ENCODE measurements around the gene CDK17.
"Not testable (repeated sequence)": the region's sequence is repeated elsewhere in the genome, so short reads cannot be mapped to it uniquely, and the experiment has no call there.

CDK17 gene
- total RNA-seq, result 255 to 317 reads per million in 2 donors

DNA sequence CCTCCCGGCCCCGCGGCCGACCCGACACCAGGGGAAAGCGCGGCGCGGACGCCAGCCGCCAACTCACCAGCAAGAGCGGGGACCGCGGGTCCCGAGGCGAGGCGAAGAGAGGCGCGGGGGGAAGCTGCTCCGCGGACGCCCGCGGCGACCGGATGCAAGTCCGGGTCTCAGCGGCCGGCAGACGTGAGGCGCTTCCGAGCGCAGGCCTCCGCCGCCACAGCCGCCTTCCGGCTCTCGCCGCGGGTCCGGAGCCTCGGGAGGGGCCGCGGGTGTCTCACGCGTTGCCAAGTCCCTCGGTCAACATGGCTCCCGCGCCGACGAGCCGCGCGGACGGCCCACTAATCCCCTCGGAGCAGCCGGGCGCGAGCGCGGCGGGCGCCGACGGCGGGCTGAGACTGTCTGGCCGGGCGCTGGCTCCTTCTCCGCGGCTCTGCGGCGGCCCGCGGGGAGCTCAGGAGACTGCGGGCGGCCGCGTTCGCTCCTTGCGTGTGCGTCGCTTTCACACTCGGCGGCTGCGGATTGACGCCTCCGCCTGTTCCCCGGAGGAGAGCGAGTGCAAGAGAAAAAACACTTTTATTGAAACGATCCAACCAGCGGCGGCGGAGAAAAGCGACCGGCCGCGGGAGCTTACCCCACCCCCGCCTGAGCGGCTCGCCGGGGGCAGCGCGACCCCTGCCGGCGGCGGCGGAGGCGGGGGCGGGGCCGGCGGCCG is at the start of gene CDK17:
TSS of gene CDK17 (minus strand) at position 521 of the 712 bp plus-strand sequence. CDS start 65,603 bp downstream, outside the sequence.
- DNase-seq, result peak; percentile 85

DNA sequence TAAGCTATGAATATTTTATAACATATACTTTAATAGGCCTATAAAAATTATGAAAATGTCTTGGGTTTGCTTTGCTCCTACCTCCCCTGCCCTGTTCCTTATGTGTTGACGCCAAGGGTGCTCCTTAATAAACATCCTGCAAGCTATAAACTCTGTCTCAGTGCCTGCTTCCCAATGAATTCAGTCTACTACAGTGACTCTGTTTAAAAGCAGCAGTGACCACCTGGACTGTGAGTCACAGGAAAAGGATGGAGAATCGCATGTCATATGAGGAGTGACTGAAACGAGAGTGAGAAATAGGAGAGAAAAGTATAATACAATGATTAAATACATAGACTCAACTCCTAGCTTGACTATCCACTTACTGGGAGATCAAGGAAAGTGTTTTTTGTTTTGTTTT is 48.1 kb upstream of the CDK17 start:
- no peak for DNase-seq

GRCh38 chr12:96447256-96447655 is 47.0 kb upstream of the CDK17 start:
- no peak for DNase-seq

- no peak for DNase-seq
Measured at GRCh38 chr12:96445691-96446583, 45.7 kb upstream of the CDK17 start.

- DNase-seq, result no peak
Measured at GRCh38 chr12:96444399-96444798, 44.2 kb upstream of the CDK17 start.

DNA sequence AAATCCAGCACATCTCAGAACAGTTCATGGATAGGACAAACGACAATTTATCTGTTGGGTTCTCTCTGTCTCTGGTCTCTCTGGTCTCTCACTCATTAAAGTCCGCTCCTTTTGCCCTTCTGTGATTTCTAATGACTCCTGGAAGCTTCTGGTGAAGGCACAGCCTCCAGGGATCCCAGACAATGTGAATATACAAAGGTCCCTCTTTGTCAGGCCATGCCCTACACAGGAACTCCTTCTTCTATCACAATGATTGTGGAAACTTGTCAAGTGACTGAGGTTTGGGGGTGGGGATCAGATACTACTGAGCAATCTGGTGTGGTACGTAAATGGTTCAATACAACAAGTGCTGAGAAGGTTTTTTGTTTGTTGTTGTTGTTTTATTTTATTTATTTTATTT is 42.7 kb upstream of the CDK17 start:
- no peak for DNase-seq

DNA sequence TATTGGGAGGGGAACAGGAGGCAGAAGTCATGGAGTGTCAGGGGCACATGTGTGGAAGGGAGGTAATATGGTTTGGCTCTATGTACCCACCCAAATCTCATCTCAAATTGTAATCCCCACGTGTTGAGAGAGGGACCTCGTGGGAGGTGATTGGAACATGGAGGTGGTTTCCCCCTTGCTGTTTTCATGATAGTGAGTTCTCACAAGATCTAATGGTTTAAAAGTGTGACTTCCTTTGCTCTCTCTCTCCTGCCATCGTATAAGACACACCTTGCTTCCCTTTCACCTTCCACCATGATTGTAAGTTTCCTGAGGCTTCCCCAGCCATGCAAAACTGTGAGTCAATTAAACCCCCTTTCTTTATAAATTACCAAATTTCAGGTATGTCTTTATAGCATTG is 41.6 kb upstream of the CDK17 start:
- DNase-seq, result no peak

DNA sequence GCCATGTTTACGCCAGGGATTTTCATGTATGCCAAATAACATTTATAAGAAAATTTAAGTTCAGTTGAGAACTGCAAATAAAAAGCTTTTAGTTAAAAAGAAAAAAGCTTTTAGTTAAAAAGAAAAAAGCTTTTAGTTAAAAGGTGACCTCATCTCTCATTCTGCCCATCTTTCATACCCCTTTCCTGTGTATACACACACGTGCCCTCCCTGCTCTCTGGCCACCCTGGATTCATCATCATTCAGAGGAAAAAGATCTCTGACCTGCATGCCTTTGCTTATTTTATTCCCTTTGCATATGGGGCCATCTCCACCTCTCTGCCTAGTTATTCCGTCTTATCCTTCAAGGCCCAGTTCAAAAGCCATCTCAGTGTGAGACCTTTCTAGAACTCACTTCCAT is 38.1 kb upstream of the CDK17 start:
- DNase-seq, result no peak

DNA sequence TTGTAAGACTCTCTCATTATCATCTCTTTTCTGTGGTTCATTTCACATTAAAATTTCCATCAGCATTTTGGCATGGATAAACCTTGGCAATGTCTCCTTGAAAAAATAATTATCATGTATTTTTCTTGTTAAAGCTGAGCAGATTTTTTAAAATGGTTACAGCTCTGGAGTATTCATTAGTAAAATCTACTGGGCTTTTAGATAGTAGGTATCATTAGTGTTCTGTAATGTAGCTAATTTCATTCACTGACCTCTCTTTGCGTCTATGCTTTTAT is 36.9 kb upstream of the CDK17 start:
- DNase-seq, result no peak

DNA sequence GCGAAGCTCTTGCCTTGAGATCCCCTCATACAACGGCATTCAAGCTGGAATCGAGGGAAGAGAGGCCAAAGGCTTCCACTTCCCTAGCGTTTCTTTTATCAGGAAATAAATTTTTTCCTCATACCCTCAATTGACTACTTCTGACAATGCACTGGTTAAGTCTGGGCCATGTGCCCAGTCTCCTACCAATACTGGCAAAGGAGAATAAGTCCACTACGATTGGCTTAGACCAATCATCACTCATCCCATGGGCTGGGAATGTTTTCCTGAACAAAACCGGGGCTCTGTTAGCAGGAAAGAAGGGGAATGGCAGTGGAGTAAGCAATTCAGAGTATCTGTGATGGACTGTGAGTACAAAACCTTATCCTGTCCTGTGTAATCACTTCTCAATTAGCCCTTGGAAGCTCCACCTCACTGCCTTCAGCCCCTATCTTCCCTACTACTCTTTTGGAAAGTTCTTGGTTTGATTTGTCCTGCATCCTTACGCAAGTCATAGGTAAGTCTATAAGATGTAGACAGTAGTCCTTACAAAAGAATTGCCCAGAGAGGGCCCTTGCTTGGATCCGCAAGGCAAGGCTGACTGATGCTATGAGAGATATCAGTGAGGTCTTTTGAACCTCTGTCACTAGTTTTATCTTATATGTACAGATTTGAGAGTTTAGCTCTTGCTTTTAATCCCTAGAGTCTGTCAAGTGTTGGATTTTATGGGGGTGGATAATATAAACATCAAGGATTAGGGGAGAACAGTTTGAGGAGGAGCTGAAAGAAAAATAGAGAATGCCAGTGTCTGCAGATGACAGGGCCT is 36.3 kb upstream of the CDK17 start:
- no peak for DNase-seq

DNA sequence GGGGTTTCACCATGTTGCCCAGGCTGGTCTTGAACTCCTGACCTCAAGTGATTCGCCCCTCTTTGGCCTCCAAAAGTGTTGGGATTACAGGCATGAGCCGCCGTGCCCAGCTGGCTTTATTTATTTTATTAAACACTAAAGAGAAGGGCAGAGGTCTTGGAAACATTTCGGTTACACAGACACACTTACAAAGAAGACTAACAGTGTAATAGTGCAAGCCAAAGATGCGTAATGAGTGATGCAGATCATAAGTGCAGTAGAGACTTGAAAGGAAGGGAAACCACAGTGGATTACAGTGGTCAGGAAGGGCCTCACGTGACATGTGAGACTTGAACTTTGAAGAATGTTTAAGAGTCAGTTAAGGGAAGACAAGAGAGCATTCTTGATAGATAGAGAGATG is 33.9 kb upstream of the CDK17 start:
- no peak for DNase-seq

DNA sequence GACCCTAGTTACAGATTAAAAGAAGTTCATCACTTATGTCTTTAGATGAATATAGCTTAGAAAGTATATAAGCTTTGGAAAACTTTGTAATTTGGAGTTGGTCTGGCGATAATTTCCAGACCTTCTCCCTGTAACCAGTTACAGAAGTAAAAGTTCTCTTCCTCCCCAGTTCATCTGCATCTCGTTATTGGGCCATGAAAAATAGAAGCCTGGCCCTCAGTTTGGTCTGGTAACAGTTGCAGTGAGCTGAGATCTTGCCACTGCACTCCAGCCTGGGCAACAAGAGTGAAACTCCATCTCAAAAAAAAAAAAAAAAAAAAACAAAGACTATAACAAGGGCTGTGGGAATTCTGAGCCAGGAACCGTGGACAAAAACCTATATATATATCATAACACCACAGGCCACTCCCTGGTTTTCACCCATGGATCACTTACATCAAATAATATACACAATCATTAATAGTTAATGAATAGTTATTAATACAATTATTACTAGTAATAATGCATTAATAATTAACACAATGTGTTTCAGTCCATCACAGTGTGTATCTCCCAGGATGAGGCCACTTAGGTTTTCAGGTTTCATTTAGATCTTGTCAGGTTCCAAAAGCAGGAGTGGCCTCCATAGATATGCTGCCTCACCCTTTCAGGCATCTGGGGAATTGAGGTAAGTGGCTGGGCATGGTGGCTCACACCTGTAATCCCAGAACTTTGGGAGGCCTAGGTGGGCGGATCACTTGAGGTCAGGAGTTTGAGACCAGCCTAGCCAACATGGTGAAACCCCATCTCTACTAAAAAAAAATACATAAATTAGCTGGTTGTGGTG is 32.5 kb upstream of the CDK17 start:
- not testable (repeated sequence) for DNase-seq

GRCh38 chr12:96431067-96431466 is 30.8 kb upstream of the CDK17 start:
- no peak for DNase-seq

DNA sequence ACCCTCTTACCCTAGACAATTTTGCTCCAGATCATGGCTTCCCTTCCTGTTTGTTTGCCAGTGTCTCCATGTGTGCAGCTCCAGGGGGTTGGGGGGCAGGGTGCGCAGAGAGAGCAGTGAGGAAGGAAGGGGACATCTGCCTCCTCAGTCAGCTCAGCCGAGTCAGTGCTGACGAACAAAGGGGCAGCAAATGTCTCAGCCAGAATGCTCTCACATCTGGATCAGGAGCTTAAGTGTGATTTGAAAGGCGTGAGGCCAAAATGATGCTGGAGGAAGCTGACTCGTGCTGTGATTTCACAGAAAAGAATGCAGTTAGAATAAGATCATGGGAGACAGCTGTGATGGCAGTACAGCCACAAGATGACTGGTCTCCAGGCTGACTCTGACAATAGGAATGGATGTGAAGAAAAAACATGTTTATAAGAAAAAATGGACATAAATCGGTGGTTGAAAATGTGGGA is 27.1 kb upstream of the CDK17 start:
- DNase-seq, result no peak

- DNase-seq, result no peak
Measured at GRCh38 chr12:96425951-96426350, 25.7 kb upstream of the CDK17 start.

DNA sequence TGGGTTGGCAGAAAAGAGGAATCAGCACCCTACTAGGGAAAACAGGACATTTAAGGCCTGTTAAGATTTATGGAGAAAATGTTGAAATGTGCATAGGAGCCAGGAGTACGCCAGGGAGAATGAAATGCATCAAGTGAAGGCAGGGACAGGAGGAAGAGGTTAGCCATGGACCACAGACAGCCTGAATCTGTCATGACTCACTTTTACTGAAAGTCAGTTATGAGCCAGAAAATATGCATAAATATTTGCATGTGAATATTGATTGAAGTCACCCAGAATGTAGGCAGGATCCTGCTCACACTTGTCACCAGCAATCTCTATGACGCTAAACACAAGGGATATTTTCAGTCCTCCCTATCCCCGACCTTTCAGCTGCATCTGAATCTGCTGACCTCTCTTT is 25.1 kb upstream of the CDK17 start:
- DNase-seq, result no peak

GRCh38 chr12:96424601-96425000 is 24.4 kb upstream of the CDK17 start:
- no peak for DNase-seq

GRCh38 chr12:96422192-96422591 is 22.0 kb upstream of the CDK17 start:
- no peak for DNase-seq

- no peak for DNase-seq
Measured at GRCh38 chr12:96421014-96421413, 20.8 kb upstream of the CDK17 start.

GRCh38 chr12:96420277-96420835 is 20.1 kb upstream of the CDK17 start:
- no peak for DNase-seq

GRCh38 chr12:96419576-96420276 is 19.5 kb upstream of the CDK17 start:
- no peak for DNase-seq
